Measurements from ENCODE around the gene NHERF1.
A peak's percentile ranks its signal among the peaks of the same experiment; 100 is the strongest.

NHERF1 gene

DNA sequence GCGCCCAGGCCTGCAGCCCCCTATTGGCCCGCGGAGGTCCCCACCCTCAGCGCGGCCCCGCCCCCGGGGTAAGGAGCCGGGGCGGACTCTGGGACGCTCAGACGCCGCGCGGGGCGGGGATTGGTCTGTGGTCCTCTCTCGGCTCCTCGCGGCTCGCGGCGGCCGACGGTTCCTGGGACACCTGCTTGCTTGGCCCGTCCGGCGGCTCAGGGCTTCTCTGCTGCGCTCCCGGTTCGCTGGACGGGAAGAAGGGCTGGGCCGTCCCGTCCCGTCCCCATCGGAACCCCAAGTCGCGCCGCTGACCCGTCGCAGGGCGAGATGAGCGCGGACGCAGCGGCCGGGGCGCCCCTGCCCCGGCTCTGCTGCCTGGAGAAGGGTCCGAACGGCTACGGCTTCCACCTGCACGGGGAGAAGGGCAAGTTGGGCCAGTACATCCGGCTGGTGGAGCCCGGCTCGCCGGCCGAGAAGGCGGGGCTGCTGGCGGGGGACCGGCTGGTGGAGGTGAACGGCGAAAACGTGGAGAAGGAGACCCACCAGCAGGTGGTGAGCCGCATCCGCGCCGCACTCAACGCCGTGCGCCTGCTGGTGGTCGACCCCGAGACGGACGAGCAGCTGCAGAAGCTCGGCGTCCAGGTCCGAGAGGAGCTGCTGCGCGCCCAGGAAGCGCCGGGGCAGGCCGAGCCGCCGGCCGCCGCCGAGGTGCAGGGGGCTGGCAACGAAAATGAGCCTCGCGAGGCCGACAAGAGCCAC, at the start of gene NHERF1:
NHERF1 (plus strand) TSS at position 100 of the 750 bp plus-strand sequence; CDS start at position 319, 219 bp downstream.
- H3K9me3 ChIP-seq (ENCODE audit: control insufficient read depth in 1 of 2, low read length in 2 of 2) = no peaks in the 10 kb centered on the region
- peak within 1 kb of the TSS; percentile 77 to 96 for H3K9ac ChIP-seq (ENCODE audit: low read depth in 1 of 2, low read length in 2 of 2)
- H3K4me1 ChIP-seq (ENCODE audit: control insufficient read depth in 1 of 2, insufficient read depth in 2 of 2, low read length in 2 of 2) = peaks cover 58 to 78% of the 10 kb centered on the region in 2 donors

DNA sequence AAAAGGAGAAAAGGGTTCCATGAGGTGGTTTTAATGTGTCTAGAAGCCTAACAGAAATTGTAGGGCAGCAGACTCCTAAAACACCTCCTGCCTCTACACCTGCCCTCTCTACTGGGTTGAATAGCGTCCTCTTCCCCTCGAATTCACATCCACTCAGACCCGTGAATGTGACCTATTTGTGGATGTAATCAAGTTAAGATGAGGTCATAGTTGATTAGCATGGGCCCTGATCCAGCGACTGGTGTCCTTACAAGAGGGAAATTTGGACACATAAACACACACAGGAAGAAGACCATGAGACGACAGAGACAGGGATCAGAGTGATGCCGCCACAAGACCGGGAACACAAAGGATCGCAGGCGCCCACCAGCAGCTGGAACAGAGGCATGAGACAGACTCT, 49.2 kb upstream of the NHERF1 start:
- H3K9me3 ChIP-seq (ENCODE audit: control insufficient read depth in 1 of 2, low read length in 2 of 2) = no peaks in the 10 kb centered on the region
- H3K36me3 ChIP-seq (ENCODE audit: control insufficient read depth in 1 of 2, insufficient read depth in 2 of 2, low read length in 2 of 2) = no peaks in the 10 kb centered on the region
- no peak overlapping the region for H3K27ac ChIP-seq (ENCODE audit: low read depth, low read length)
- no peaks in the 10 kb centered on the region for H3K4me1 ChIP-seq (ENCODE audit: control insufficient read depth in 1 of 2, insufficient read depth in 2 of 2, low read length in 2 of 2)
- H3K9ac ChIP-seq (ENCODE audit: low read depth in 1 of 2, low read length in 2 of 2) = no peak overlapping the region
- peaks cover 0 to 3% of the 10 kb centered on the region in 2 donors for H3K27me3 ChIP-seq (ENCODE audit: control insufficient read depth in 1 of 2, insufficient read depth in 2 of 2, low read length in 2 of 2)
- no peak overlapping the region for H3K4me3 ChIP-seq (ENCODE audit: low read depth in 1 of 2, low read length in 2 of 2)

More for the DNA sequence above, at the start of gene NHERF1:
- Histone ChIP-seq H3K4me3 (ENCODE audit: low read depth in 1 of 2, low read length in 2 of 2) (peak within 1 kb of the TSS; percentile 95 to 98), H3K36me3 (ENCODE audit: control insufficient read depth in 1 of 2, insufficient read depth in 2 of 2, low read length in 2 of 2) (peaks cover 0 to 5% of the 10 kb centered on the region in 2 donors), H3K27me3 (ENCODE audit: control insufficient read depth in 1 of 2, insufficient read depth in 2 of 2, low read length in 2 of 2) (no peaks in the 10 kb centered on the region), H3K27ac (ENCODE audit: low read depth, low read length) (peak within 1 kb of the TSS; percentile 76)

GRCh38 chr17:74702116-74702871, 46.1 kb upstream of the NHERF1 start:
- no peak overlapping the region for H3K4me3 ChIP-seq (ENCODE audit: low read depth in 1 of 2, low read length in 2 of 2)
- peaks cover 0 to 3% of the 10 kb centered on the region in 2 donors for H3K27me3 ChIP-seq (ENCODE audit: control insufficient read depth in 1 of 2, insufficient read depth in 2 of 2, low read length in 2 of 2)
- no peaks in the 10 kb centered on the region for H3K9me3 ChIP-seq (ENCODE audit: control insufficient read depth in 1 of 2, low read length in 2 of 2)
- H3K9ac ChIP-seq (ENCODE audit: low read depth in 1 of 2, low read length in 2 of 2) = no peak overlapping the region
- H3K27ac ChIP-seq (ENCODE audit: low read depth, low read length) = no peak overlapping the region
- no peaks in the 10 kb centered on the region for H3K4me1 ChIP-seq (ENCODE audit: control insufficient read depth in 1 of 2, insufficient read depth in 2 of 2, low read length in 2 of 2)
- H3K36me3 ChIP-seq (ENCODE audit: control insufficient read depth in 1 of 2, insufficient read depth in 2 of 2, low read length in 2 of 2) = no peaks in the 10 kb centered on the region

GRCh38 chr17:74703311-74703710, 45.1 kb upstream of the NHERF1 start:
- Histone ChIP-seq H3K36me3 (ENCODE audit: control insufficient read depth in 1 of 2, insufficient read depth in 2 of 2, low read length in 2 of 2) (no peaks in the 10 kb centered on the region), H3K9ac (ENCODE audit: low read depth in 1 of 2, low read length in 2 of 2) (no peak overlapping the region), H3K9me3 (ENCODE audit: control insufficient read depth in 1 of 2, low read length in 2 of 2) (no peaks in the 10 kb centered on the region)

DNA sequence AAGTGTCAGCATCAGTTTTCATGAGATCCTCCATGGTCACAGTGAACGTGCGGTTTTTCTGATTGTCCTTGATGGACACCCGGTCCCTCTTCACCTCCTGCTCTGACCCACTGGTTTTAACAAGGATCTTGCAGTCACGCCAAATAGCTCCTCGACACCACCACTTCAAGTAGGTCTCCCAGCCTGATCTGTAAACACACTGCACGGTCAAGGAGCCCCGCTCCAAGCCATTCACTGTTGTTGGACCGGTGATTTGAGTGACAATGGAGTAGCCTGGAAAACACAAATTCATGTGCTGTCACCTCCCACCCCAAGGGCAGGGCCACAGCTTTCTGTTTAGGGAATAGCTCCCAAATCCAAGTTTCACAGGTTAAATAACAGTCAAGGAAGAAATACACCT, 43.9 kb upstream of the NHERF1 start:
- Histone ChIP-seq H3K27ac (ENCODE audit: low read depth, low read length) (no peak overlapping the region), H3K4me3 (ENCODE audit: low read depth in 1 of 2, low read length in 2 of 2) (no peak overlapping the region), H3K9ac (ENCODE audit: low read depth in 1 of 2, low read length in 2 of 2) (no peak overlapping the region), H3K4me1 (ENCODE audit: control insufficient read depth in 1 of 2, insufficient read depth in 2 of 2, low read length in 2 of 2) (no peaks in the 10 kb centered on the region), H3K36me3 (ENCODE audit: control insufficient read depth in 1 of 2, insufficient read depth in 2 of 2, low read length in 2 of 2) (no peaks in the 10 kb centered on the region), H3K27me3 (ENCODE audit: control insufficient read depth in 1 of 2, insufficient read depth in 2 of 2, low read length in 2 of 2) (no peaks in the 10 kb centered on the region), H3K9me3 (ENCODE audit: control insufficient read depth in 1 of 2, low read length in 2 of 2) (no peaks in the 10 kb centered on the region)

More at GRCh38 chr17:74703311-74703710, 45.1 kb upstream of the NHERF1 start:
- no peak overlapping the region for H3K27ac ChIP-seq (ENCODE audit: low read depth, low read length)
- no peaks in the 10 kb centered on the region for H3K4me1 ChIP-seq (ENCODE audit: control insufficient read depth in 1 of 2, insufficient read depth in 2 of 2, low read length in 2 of 2)
- peaks cover 0 to 3% of the 10 kb centered on the region in 2 donors for H3K27me3 ChIP-seq (ENCODE audit: control insufficient read depth in 1 of 2, insufficient read depth in 2 of 2, low read length in 2 of 2)
- no peak overlapping the region for H3K4me3 ChIP-seq (ENCODE audit: low read depth in 1 of 2, low read length in 2 of 2)

DNA sequence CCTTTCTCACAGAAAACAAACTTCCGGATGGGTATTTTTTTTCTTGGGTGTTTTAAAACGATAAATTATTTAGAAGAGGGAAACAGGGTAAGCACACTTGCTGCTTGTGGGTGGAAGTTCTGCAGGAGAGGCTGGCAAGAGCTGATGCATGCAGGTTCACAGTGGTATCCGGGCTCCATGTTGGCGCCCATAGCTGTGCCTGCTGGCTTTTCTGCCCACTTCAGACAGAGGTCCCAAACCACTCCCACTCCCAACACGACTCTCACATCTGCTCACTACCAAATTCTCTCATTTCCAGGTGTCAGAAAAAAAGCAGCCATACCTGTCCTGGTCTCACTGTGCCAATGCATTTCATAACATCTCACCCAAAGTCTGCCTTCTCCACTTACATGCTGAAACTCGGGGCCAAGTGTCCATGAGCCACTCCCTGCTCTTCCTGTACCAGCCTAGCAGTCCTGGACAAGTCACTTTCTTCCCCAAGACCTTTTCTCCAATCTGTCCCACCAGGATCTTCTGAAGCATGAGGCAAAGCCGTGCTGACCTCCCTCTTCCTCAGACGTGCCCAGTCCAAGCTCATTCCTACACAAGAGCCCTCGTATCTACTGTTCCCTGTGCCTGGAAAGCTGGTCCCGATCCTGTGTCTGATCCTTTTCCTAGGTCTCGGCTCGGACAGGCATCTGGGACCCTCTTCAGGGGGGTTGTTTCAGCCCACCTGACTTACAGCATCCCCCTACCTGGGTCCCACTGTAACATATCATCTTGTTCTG, 37.2 kb upstream of the NHERF1 start:
- peaks cover 0 to 10% of the 10 kb centered on the region in 2 donors for H3K27me3 ChIP-seq (ENCODE audit: control insufficient read depth in 1 of 2, insufficient read depth in 2 of 2, low read length in 2 of 2)
- H3K9ac ChIP-seq (ENCODE audit: low read depth in 1 of 2, low read length in 2 of 2) = no peak overlapping the region
- no peak overlapping the region for H3K4me3 ChIP-seq (ENCODE audit: low read depth in 1 of 2, low read length in 2 of 2)
- no peak overlapping the region for H3K27ac ChIP-seq (ENCODE audit: low read depth, low read length)
- no peaks in the 10 kb centered on the region for H3K36me3 ChIP-seq (ENCODE audit: control insufficient read depth in 1 of 2, insufficient read depth in 2 of 2, low read length in 2 of 2)
- no peaks in the 10 kb centered on the region for H3K4me1 ChIP-seq (ENCODE audit: control insufficient read depth in 1 of 2, insufficient read depth in 2 of 2, low read length in 2 of 2)
- H3K9me3 ChIP-seq (ENCODE audit: control insufficient read depth in 1 of 2, low read length in 2 of 2) = no peaks in the 10 kb centered on the region

DNA sequence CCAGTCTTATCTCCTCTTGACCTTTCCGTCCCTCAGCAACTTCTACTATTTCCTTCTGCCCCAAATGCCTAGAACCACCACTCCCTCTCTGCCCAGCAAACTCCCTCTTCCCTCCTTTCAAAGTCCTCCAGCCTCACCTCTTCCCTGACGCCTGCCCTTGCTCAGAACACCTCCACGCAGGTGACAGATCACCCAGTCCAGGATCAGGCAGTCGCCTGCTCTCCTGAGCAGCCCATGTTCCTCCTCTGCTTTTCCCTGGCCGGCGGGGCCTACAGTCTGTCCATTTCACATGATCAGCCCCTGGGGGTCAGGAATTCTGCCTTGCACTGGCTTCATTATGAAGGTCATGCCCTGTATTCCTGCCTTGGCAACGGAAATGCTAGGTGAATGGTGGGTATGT, 36.1 kb upstream of the NHERF1 start:
- no peaks in the 10 kb centered on the region for H3K9me3 ChIP-seq (ENCODE audit: control insufficient read depth in 1 of 2, low read length in 2 of 2)
- H3K27ac ChIP-seq (ENCODE audit: low read depth, low read length) = no peak overlapping the region
- peak overlapping the region; percentile 5 to 32 for H3K4me3 ChIP-seq (ENCODE audit: low read depth in 1 of 2, low read length in 2 of 2)
- H3K27me3 ChIP-seq (ENCODE audit: control insufficient read depth in 1 of 2, insufficient read depth in 2 of 2, low read length in 2 of 2) = peaks cover 0 to 10% of the 10 kb centered on the region in 2 donors
- no peaks in the 10 kb centered on the region for H3K4me1 ChIP-seq (ENCODE audit: control insufficient read depth in 1 of 2, insufficient read depth in 2 of 2, low read length in 2 of 2)
- no peak overlapping the region for H3K9ac ChIP-seq (ENCODE audit: low read depth in 1 of 2, low read length in 2 of 2)
- H3K36me3 ChIP-seq (ENCODE audit: control insufficient read depth in 1 of 2, insufficient read depth in 2 of 2, low read length in 2 of 2) = no peaks in the 10 kb centered on the region

- no peak within 1 kb of the TSS for H3K9ac ChIP-seq (ENCODE audit: low read depth in 1 of 2, low read length in 2 of 2)
- H3K4me3 ChIP-seq (ENCODE audit: low read depth in 1 of 2, low read length in 2 of 2) = peak within 1 kb of the TSS; percentile 5 to 32
- H3K27ac ChIP-seq (ENCODE audit: low read depth, low read length) = no peak within 1 kb of the TSS
- H3K4me1 ChIP-seq (ENCODE audit: control insufficient read depth in 1 of 2, insufficient read depth in 2 of 2, low read length in 2 of 2) = no peaks in the 10 kb centered on the region
- H3K36me3 ChIP-seq (ENCODE audit: control insufficient read depth in 1 of 2, insufficient read depth in 2 of 2, low read length in 2 of 2) = no peaks in the 10 kb centered on the region
- H3K27me3 ChIP-seq (ENCODE audit: control insufficient read depth in 1 of 2, insufficient read depth in 2 of 2, low read length in 2 of 2) = peaks cover 0 to 10% of the 10 kb centered on the region in 2 donors
- H3K9me3 ChIP-seq (ENCODE audit: control insufficient read depth in 1 of 2, low read length in 2 of 2) = no peaks in the 10 kb centered on the region
These were observed 35.7 kb upstream of the NHERF1 start, which contains the start of gene CD300LF for GRCh38 chr17:74712756-74713155. Gene CD300LF, minus strand, starts transcription at chr17:74712923. Its CDS starts 57 bp downstream, at chr17:74712866.

DNA sequence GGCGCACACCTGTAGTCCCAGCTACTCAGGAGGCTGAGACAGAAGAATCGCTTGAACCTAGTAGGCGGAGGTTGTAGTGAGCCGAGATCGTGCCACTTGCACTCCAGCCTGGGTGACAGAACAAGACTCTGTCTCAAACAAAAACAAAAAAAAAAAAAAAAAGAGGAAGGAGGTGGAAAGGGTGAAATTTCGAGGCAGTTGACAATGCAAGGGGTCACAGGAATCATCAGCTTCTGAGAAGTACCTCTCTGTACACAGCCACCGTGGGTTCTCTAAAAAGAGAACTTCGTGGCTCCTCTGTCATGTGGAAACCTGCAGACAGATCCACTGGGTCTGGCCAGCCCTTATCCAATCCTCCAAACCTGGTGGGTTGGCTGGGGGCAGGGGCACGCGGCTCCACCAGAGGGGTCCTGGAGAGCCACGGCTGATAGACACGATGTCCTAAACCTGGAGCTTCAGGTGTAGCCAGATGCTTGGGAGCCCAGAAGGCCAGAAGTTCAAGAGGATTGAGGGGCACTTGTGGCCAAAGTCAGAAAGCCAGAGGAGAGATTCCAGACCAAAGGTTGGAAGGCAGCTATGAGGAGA, 35.2 kb upstream of the NHERF1 start:
- no peak overlapping the region for H3K4me3 ChIP-seq (ENCODE audit: low read depth in 1 of 2, low read length in 2 of 2)
- H3K4me1 ChIP-seq (ENCODE audit: control insufficient read depth in 1 of 2, insufficient read depth in 2 of 2, low read length in 2 of 2) = no peaks in the 10 kb centered on the region
- no peaks in the 10 kb centered on the region for H3K36me3 ChIP-seq (ENCODE audit: control insufficient read depth in 1 of 2, insufficient read depth in 2 of 2, low read length in 2 of 2)
- H3K9me3 ChIP-seq (ENCODE audit: control insufficient read depth in 1 of 2, low read length in 2 of 2) = no peaks in the 10 kb centered on the region
- H3K27ac ChIP-seq (ENCODE audit: low read depth, low read length) = no peak overlapping the region
- no peak overlapping the region for H3K9ac ChIP-seq (ENCODE audit: low read depth in 1 of 2, low read length in 2 of 2)
- H3K27me3 ChIP-seq (ENCODE audit: control insufficient read depth in 1 of 2, insufficient read depth in 2 of 2, low read length in 2 of 2) = peaks cover 0 to 10% of the 10 kb centered on the region in 2 donors

Data from duodenal mucosa (tissue), 2 donors.